ENCODE measurements around the gene HMGA1. TPM values are rescaled to one million over a fixed set of nuclear protein-coding genes. Genes with fewer than 3 reads are reported as not detected.

HMGA1 gene
- 3.1 TPM for total RNA-seq (ENCODE audit: insufficient read depth, low replicate concordance)

GRCh38 chr6:34236443-34237315 lies at the start of gene HMGA1:
Gene HMGA1, plus strand, starts transcription at chr6:34236873. Its CDS starts 3,908 bp downstream, at chr6:34240781.
- DNase-seq (ENCODE audit: low spot score): peak; percentile 81

GRCh38 chr6:34189806-34190503 lies 46.7 kb upstream of the HMGA1 start:
- no peak for DNase-seq (ENCODE audit: low spot score)

GRCh38 chr6:34190504-34191122 lies 46.1 kb upstream of the HMGA1 start:
- no peak for DNase-seq (ENCODE audit: low spot score)

GRCh38 chr6:34194772-34195171 lies 41.9 kb upstream of the HMGA1 start:
- no peak for DNase-seq (ENCODE audit: low spot score)

- no peak for DNase-seq (ENCODE audit: low spot score)
These were observed 41.0 kb upstream of the HMGA1 start for GRCh38 chr6:34195726-34196115.

GRCh38 chr6:34196116-34196832 lies 40.4 kb upstream of the HMGA1 start:
- DNase-seq (ENCODE audit: low spot score): peak; percentile 70

- no peak for DNase-seq (ENCODE audit: low spot score)
These were observed 39.9 kb upstream of the HMGA1 start for GRCh38 chr6:34196833-34197195.

- DNase-seq (ENCODE audit: low spot score): no peak
These were observed 36.2 kb upstream of the HMGA1 start for GRCh38 chr6:34200340-34200971.

GRCh38 chr6:34201455-34202107 lies 35.1 kb upstream of the HMGA1 start:
- no peak for DNase-seq (ENCODE audit: low spot score)

GRCh38 chr6:34202329-34203201 lies 34.1 kb upstream of the HMGA1 start:
- no peak for DNase-seq (ENCODE audit: low spot score)

- no peak for DNase-seq (ENCODE audit: low spot score)
These were observed 32.0 kb upstream of the HMGA1 start for GRCh38 chr6:34204693-34205092.

- no peak for DNase-seq (ENCODE audit: low spot score)
These were observed 31.2 kb upstream of the HMGA1 start for GRCh38 chr6:34205466-34205865.

- no peak for DNase-seq (ENCODE audit: low spot score)
These were observed 30.8 kb upstream of the HMGA1 start for GRCh38 chr6:34205916-34206315.

GRCh38 chr6:34206726-34207125 lies 29.9 kb upstream of the HMGA1 start:
- DNase-seq (ENCODE audit: low spot score): no peak

GRCh38 chr6:34207695-34208443 lies 28.8 kb upstream of the HMGA1 start:
- no peak for DNase-seq (ENCODE audit: low spot score)

- no peak for DNase-seq (ENCODE audit: low spot score)
These were observed 22.9 kb upstream of the HMGA1 start for GRCh38 chr6:34213772-34214171.

- DNase-seq (ENCODE audit: low spot score): no peak
These were observed 18.0 kb upstream of the HMGA1 start for GRCh38 chr6:34218691-34219090.

GRCh38 chr6:34223381-34223955 lies 13.2 kb upstream of the HMGA1 start:
- no peak for DNase-seq (ENCODE audit: low spot score)

Measured in umbilical cord (tissue), 2 donors.